Stimulated activated CD8-positive, alpha-beta memory T cell treated with anti-CD3 and anti-CD28 coated beads, Interleukin-4, amount 100 ng/mL, for 48 hours (primary cell): Measurements from ENCODE around the gene HDLBP.

Source experiments
- DNase-seq: peaks from one replicate; pipeline ENCODE4 v3.0.0-alpha.2; 2020

HDLBP gene

GRCh38 chr2:241226723-241227572 lies 88.5 kb downstream of the HDLBP start:
- DNase-seq = no peak

GRCh38 chr2:241225983-241226382 lies 89.5 kb downstream of the HDLBP start:
- no peak for DNase-seq

DNA sequence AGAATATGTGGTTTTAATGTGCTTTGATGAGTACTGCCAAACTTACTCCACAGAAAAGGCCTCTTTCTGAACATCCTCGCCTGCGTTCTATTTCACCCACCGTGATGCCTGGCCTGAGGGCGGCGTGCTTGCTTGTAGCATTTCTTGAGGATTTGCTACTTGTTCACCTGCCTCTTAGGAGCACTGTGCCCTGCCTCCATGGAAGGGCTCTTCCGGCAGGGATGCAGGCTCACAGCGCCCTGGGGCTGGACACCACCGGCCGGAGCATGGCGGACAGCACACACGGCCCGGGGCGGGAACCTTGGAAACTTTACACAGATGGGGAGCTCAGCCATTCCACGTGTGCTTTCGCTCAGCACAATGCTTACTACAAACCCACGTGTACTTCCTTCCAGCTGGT lies 89.9 kb downstream of the HDLBP start:
- DNase-seq = no peak

GRCh38 chr2:241224851-241225438 lies 90.5 kb downstream of the HDLBP start:
- no peak for DNase-seq

DNA sequence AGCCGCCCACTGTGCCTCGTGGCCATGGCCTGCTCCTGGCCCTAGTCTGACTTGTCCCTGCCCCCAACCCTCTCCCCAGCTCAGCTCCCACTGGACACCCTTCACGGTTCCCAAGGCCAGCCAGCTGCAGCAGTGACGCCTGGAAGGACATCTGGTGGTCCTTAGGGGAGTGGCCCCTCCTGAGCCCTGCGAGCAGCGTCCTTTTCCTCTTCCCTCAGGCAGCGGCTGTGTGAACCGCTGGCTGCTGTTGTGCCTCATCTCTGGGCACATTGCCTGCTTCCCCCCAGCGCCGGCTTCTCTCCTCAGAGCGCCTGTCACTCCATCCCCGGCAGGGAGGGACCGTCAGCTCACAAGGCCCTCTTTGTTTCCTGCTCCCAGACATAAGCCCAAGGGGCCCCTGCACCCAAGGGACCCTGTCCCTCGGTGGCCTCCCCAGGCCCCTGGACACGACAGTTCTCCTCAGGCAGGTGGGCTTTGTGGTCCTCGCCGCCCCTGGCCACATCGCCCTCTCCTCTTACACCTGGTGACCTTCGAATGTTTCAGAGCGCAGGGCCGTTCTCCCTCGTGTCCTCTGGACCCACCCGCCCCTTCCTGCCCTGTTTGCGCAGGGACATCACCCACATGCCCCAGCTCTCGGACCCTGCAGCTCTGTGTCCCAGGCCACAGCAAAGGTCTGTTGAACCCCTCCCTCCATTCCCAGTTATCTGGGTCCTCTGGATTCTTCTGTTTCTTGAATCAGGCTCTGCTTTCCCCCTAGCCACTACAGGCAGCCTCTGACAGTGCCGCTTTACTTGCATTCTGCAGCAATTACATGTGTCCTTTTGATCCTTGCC lies 91.2 kb downstream of the HDLBP start:
- DNase-seq = no peak

- DNase-seq = no peak
Measured at GRCh38 chr2:241223211-241224017, 92.1 kb downstream of the HDLBP start.

DNA sequence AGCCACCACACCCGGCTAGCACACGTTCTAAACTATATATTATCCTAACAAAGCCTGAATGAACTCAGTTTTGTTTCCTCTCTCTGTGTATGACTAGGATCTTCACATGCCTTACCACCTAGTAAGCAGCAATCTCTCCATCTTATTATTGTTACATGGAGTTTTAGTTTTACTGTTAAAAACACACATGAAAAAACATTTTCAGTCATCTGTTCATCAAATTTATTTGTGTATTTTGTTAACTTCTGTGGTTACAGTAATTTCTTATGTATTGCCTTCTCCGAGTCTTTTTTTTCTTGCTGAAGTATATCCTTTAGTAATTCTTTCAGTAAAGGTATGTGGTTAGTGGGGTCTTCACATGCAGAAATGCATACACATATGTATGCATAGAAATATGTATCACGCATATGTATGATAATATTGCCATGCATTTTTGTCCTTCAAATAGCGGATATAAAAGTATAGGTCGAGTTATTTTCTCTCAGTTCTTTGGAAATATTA lies 95.6 kb downstream of the HDLBP start:
- DNase-seq = no peak

DNA sequence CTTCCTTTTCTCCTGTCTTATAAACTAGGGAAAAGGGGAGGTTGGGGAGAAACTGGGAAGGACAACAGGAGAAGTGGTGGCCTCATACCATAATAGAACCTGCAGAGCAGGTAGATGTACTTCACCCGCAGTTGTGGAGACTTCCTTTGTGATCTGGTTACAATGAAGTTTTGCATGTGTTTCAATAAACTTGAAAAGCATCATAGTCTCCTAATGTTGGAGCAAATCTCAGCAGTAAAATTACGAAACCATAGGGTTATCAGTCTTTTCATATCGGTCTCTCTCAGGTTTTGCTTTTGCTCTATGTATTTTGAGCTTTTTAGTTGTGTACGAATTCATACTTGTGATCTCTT lies 96.5 kb downstream of the HDLBP start:
- DNase-seq = no peak

GRCh38 chr2:241218131-241219029 lies 97.1 kb downstream of the HDLBP start:
- peak; percentile 53 for DNase-seq

DNA sequence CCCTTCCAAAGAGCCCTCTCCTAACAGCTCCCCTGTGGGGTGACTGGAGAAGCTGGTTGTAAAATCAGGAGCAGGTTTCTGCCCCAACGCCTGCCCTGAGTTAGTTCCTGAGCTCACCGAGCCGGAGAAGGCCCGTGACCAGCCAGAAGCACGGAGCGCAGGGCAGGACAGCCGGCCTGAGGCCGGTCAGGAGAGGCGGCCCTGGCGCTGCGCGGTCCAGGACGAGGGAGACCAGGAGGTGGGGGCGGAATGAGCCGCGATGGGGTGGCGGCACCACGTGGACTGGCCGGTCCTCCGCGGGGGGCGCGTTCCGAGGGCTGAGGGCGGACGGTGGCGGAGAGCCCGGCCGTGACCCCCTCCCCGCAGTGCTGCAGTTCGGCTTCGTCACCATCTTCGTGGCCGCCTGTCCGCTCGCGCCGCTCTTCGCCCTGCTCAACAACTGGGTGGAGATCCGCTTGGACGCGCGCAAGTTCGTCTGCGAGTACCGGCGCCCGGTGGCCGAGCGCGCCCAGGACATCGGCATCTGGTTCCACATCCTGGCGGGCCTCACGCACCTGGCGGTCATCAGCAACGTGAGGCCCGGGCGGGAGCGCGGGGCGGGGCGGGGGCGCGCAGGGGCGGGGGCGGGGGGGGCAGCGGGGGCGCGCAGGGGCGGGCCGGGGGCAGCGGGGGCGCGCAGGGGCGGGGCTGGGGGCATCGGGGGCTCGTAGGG lies 98.0 kb downstream of the HDLBP start:
- DNase-seq = peak; percentile 53

- no peak for DNase-seq
Measured at GRCh38 chr2:241216211-241216761, 99.2 kb downstream of the HDLBP start.

DNA sequence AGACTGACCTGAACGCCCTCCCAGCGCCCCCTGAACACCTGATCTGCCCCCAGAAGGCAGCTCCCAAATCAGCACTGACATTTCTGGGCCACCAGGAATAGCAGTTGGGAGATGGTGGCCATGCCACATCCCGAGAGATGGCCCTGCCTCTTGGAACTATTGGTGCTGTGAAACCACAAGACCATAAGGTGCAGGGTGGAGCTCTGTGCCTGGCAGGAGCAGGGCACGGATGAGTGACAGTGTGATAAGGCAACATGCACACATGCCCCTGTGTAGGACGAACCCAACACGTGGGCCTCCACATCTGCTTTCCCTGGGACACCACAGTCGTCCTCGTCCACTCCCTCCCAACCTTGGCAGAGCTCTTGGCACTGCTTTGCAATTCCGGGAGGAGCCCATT lies 100.1 kb downstream of the HDLBP start:
- no peak for DNase-seq

- no peak for DNase-seq
Measured at GRCh38 chr2:241214766-241215165, 100.7 kb downstream of the HDLBP start.

DNA sequence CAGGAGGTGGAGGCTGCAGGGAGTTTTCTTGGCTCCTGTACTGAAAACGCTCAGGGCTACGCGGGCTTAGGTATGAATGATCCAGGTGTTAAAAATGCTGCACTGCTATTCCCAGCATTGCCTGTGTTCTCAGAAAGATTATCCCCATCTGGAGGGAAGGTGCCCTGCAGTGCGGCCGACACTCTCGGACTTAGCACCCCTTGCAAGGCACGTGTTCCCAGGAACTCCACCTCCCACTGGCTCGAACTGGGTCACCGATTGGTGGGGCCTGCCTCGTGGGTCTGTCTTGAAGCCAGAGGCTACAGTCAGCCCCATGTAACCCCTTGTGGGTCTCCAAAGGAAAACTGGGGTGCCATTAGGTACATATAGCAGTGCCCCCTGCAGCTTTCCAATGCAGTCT lies 101.3 kb downstream of the HDLBP start:
- DNase-seq = no peak

GRCh38 chr2:241213567-241213966 lies 101.9 kb downstream of the HDLBP start:
- no peak for DNase-seq

DNA sequence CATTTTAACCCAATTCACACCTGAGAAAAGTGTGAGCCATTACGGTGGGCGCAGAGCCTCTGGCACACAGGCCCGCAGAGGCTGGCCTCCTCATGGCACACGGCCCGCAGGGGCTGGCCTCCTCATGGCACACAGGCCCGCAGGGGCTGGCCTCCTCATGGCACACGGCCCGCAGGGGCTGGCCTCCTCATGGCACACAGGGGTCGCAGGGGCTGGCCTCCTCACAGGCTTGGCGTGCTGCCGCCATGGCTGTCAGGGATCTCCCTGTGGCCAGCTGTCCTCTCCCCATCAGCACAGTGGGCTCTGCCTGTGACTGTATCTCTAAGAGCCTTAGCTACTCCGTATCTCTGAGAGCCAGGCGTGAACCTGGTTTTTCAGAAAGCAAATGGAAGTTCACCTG lies 102.4 kb downstream of the HDLBP start:
- DNase-seq = no peak

GRCh38 chr2:241211276-241211675 lies 104.2 kb downstream of the HDLBP start:
- no peak for DNase-seq

DNA sequence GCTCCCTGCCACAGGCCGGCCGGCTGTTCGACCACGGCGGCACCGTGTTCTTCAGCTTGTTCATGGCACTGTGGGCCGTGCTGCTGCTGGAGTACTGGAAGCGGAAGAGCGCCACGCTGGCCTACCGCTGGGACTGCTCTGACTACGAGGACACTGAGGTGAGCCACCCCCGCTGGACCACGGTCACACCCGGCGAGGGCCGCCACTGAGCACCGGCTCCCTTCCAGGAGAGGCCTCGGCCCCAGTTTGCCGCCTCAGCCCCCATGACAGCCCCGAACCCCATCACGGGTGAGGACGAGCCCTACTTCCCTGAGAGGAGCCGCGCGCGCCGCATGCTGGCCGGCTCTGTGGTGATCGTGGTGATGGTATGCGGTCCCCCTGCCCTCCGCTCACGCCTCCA lies 106.2 kb downstream of the HDLBP start:
- DNase-seq = no peak

GRCh38 chr2:241208058-241208457 lies 107.4 kb downstream of the HDLBP start:
- DNase-seq = no peak

- no peak for DNase-seq
Measured at GRCh38 chr2:241207641-241208040, 107.8 kb downstream of the HDLBP start.

GRCh38 chr2:241207151-241207550 lies 108.3 kb downstream of the HDLBP start:
- no peak for DNase-seq
